Measurements from ENCODE around the gene PLEKHA5.

DNA sequence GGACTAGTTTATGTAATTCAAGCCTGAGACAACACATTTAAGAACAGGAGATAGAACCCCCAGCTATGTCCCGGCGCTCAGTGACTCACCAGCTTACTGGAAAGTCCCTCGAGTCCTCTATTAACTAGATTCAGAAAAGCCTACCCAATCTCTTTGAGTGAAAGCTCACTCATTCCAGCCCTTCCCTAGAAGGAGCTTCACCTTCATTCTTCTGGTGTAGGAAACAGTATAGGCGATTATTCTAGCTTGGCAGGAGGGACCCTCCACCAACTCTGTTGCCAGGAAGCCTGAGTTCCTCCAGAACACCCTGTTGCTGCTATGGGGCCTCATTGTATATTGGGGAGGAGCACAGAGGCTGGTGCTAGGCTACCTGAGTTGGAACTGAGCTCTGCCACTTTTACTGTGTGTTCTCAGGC, 252.6 kb downstream of the PLEKHA5 start:
- TF ChIP-seq POLR2AphosphoS5 (IDR thresholded peaks at IDR 0.05; ENCODE audit: low read depth) = no peak
- TF ChIP-seq, protein P1, sequence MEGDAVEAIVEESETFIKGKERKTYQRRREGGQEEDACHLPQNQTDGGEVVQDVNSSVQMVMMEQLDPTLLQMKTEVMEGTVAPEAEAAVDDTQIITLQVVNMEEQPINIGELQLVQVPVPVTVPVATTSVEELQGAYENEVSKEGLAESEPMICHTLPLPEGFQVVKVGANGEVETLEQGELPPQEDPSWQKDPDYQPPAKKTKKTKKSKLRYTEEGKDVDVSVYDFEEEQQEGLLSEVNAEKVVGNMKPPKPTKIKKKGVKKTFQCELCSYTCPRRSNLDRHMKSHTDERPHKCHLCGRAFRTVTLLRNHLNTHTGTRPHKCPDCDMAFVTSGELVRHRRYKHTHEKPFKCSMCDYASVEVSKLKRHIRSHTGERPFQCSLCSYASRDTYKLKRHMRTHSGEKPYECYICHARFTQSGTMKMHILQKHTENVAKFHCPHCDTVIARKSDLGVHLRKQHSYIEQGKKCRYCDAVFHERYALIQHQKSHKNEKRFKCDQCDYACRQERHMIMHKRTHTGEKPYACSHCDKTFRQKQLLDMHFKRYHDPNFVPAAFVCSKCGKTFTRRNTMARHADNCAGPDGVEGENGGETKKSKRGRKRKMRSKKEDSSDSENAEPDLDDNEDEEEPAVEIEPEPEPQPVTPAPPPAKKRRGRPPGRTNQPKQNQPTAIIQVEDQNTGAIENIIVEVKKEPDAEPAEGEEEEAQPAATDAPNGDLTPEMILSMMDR (conservative IDR thresholded peaks at IDR 0.05; ENCODE audit: low read depth in 2 of 2) = no peak
- no peak for TF ChIP-seq CREB1 (CRISPR knock-in tag; IDR thresholded peaks at IDR 0.05; ENCODE audit: low read depth)
- TF ChIP-seq, protein P2, sequence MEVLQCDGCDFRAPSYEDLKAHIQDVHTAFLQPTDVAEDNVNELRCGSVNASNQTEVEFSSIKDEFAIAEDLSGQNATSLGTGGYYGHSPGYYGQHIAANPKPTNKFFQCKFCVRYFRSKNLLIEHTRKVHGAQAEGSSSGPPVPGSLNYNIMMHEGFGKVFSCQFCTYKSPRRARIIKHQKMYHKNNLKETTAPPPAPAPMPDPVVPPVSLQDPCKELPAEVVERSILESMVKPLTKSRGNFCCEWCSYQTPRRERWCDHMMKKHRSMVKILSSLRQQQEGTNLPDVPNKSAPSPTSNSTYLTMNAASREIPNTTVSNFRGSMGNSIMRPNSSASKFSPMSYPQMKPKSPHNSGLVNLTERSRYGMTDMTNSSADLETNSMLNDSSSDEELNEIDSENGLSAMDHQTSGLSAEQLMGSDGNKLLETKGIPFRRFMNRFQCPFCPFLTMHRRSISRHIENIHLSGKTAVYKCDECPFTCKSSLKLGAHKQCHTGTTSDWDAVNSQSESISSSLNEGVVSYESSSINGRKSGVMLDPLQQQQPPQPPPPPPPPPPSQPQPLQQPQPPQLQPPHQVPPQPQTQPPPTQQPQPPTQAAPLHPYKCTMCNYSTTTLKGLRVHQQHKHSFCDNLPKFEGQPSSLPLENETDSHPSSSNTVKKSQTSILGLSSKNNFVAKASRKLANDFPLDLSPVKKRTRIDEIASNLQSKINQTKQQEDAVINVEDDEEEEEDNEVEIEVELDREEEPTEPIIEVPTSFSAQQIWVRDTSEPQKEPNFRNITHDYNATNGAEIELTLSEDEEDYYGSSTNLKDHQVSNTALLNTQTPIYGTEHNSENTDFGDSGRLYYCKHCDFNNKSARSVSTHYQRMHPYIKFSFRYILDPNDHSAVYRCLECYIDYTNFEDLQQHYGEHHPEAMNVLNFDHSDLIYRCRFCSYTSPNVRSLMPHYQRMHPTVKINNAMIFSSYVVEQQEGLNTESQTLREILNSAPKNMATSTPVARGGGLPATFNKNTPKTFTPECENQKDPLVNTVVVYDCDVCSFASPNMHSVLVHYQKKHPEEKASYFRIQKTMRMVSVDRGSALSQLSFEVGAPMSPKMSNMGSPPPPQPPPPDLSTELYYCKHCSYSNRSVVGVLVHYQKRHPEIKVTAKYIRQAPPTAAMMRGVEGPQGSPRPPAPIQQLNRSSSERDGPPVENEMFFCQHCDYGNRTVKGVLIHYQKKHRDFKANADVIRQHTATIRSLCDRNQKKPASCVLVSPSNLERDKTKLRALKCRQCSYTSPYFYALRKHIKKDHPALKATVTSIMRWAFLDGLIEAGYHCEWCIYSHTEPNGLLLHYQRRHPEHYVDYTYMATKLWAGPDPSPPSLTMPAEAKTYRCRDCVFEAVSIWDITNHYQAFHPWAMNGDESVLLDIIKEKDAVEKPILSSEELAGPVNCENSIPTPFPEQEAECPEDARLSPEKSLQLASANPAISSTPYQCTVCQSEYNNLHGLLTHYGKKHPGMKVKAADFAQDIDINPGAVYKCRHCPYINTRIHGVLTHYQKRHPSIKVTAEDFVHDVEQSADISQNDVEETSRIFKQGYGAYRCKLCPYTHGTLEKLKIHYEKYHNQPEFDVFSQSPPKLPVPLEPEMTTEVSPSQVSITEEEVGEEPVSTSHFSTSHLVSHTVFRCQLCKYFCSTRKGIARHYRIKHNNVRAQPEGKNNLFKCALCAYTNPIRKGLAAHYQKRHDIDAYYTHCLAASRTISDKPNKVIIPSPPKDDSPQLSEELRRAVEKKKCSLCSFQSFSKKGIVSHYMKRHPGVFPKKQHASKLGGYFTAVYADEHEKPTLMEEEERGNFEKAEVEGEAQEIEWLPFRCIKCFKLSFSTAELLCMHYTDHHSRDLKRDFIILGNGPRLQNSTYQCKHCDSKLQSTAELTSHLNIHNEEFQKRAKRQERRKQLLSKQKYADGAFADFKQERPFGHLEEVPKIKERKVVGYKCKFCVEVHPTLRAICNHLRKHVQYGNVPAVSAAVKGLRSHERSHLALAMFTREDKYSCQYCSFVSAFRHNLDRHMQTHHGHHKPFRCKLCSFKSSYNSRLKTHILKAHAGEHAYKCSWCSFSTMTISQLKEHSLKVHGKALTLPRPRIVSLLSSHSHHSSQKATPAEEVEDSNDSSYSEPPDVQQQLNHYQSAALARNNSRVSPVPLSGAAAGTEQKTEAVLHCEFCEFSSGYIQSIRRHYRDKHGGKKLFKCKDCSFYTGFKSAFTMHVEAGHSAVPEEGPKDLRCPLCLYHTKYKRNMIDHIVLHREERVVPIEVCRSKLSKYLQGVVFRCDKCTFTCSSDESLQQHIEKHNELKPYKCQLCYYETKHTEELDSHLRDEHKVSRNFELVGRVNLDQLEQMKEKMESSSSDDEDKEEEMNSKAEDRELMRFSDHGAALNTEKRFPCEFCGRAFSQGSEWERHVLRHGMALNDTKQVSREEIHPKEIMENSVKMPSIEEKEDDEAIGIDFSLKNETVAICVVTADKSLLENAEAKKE (CRISPR knock-in tag; IDR thresholded peaks at IDR 0.05) = 0 out of 2 replicates have a peak, but pooled peaks have one; percentile 76
- no peak for TF ChIP-seq EZH2 (IDR thresholded peaks at IDR 0.05; ENCODE audit: low read depth, unreplicated experiment)
- no peak for TF ChIP-seq JUNB (IDR thresholded peaks at IDR 0.05; ENCODE audit: unreplicated experiment)
- TF ChIP-seq EZH2phosphoT487 (IDR thresholded peaks at IDR 0.05; ENCODE audit: unreplicated experiment) = no peak
- TF ChIP-seq, protein P3, sequence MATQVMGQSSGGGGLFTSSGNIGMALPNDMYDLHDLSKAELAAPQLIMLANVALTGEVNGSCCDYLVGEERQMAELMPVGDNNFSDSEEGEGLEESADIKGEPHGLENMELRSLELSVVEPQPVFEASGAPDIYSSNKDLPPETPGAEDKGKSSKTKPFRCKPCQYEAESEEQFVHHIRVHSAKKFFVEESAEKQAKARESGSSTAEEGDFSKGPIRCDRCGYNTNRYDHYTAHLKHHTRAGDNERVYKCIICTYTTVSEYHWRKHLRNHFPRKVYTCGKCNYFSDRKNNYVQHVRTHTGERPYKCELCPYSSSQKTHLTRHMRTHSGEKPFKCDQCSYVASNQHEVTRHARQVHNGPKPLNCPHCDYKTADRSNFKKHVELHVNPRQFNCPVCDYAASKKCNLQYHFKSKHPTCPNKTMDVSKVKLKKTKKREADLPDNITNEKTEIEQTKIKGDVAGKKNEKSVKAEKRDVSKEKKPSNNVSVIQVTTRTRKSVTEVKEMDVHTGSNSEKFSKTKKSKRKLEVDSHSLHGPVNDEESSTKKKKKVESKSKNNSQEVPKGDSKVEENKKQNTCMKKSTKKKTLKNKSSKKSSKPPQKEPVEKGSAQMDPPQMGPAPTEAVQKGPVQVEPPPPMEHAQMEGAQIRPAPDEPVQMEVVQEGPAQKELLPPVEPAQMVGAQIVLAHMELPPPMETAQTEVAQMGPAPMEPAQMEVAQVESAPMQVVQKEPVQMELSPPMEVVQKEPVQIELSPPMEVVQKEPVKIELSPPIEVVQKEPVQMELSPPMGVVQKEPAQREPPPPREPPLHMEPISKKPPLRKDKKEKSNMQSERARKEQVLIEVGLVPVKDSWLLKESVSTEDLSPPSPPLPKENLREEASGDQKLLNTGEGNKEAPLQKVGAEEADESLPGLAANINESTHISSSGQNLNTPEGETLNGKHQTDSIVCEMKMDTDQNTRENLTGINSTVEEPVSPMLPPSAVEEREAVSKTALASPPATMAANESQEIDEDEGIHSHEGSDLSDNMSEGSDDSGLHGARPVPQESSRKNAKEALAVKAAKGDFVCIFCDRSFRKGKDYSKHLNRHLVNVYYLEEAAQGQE (IDR thresholded peaks at IDR 0.05; ENCODE audit: unreplicated experiment) = no peak
- TF ChIP-seq, protein P4, sequence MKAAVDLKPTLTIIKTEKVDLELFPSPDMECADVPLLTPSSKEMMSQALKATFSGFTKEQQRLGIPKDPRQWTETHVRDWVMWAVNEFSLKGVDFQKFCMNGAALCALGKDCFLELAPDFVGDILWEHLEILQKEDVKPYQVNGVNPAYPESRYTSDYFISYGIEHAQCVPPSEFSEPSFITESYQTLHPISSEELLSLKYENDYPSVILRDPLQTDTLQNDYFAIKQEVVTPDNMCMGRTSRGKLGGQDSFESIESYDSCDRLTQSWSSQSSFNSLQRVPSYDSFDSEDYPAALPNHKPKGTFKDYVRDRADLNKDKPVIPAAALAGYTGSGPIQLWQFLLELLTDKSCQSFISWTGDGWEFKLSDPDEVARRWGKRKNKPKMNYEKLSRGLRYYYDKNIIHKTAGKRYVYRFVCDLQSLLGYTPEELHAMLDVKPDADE (IDR thresholded peaks at IDR 0.05) = no peak
- no peak for TF ChIP-seq NANOG (IDR thresholded peaks at IDR 0.05; ENCODE audit: borderline replicate concordance)
- no peak for TF ChIP-seq ZNF331 (CRISPR knock-in tag; IDR thresholded peaks at IDR 0.05; ENCODE audit: low read depth)

Measured in GM23338 (cell line).